SU-DHL-6 (cell line): ENCODE data around the gene DNAH3.
A peak's percentile ranks its signal among the peaks of the same experiment; 100 is the strongest.

Source experiments
- H2AFZ ChIP-seq: fragments of 200-600 bp; sonication (generic); 2 replicates; pipeline ENCODE4 v1.6.1; 2014; ENCODE audit warnings: low read depth, mild to moderate bottlenecking, moderate library complexity, mixed read lengths, antibody characterized with exemption, low read length; ENCODE audit not compliant: severe bottlenecking
- H3F3A ChIP-seq: fragments of 200-600 bp; shearing (Covaris generic); 2 replicates; pipeline ENCODE4 v1.6.0; 2016; ENCODE audit warnings: antibody characterized with exemption, mild to moderate bottlenecking; ENCODE audit not compliant: insufficient read depth
- H3K27ac ChIP-seq: fragments of 200-600 bp; sonication (generic); 2 replicates; pipeline ENCODE4 v1.5.1; 2016; ENCODE audit warnings: low read depth, mild to moderate bottlenecking, low read length, moderate library complexity, mixed read lengths
- H3K27me3 ChIP-seq: fragments of 200-600 bp; sonication (generic), shearing (Covaris generic); 2 replicates; pipeline ENCODE4 v1.6.0; 2014; ENCODE audit warnings: mild to moderate bottlenecking, low read length
- H3K36me3 ChIP-seq: fragments of 200-600 bp; sonication (generic); 2 replicates; pipeline ENCODE4 v1.6.1; 2014; ENCODE audit warnings: mild to moderate bottlenecking, low read length, mixed read lengths
- H3K4me2 ChIP-seq: fragments of 300-600, 200-600 bp; shearing (Covaris generic), sonication (generic); 2 replicates; pipeline ENCODE4 v1.6.0; 2014; ENCODE audit warnings: low read length, low read depth, mild to moderate bottlenecking; ENCODE audit not compliant: poor library complexity, severe bottlenecking
- H3K4me3 ChIP-seq: fragments of 200-600 bp; sonication (generic); 2 replicates; pipeline ENCODE4 v1.5.1; 2014; ENCODE audit warnings: antibody characterized with exemption, low read length, mild to moderate bottlenecking, mixed read lengths; ENCODE audit not compliant: insufficient read depth, poor library complexity, severe bottlenecking
- H3K79me2 ChIP-seq: fragments of 200-600 bp; sonication (generic); 2 replicates; pipeline ENCODE4 v1.6.1; 2014; ENCODE audit warnings: mild to moderate bottlenecking, low read length, moderate library complexity; ENCODE audit not compliant: insufficient read depth
- H3K9ac ChIP-seq: fragments of 200-600 bp; sonication (generic); 2 replicates; pipeline ENCODE4 v1.7.0; 2014; ENCODE audit warnings: mild to moderate bottlenecking, low read length
- H3K9me2 ChIP-seq: fragments of 200-600 bp; sonication (generic); replicated peaks from 2 replicates; pipeline ENCODE4 v1.6.1; 2014; ENCODE audit warnings: low read length; ENCODE audit not compliant: insufficient read depth
- H3K9me3 ChIP-seq: fragments of 200-600 bp; sonication (generic); 2 replicates; pipeline ENCODE4 v1.6.1; 2014; ENCODE audit warnings: low read length, mixed read lengths; ENCODE audit not compliant: insufficient read depth
- H4K20me1 ChIP-seq: fragments of 200-600 bp; sonication (generic); 2 replicates; pipeline ENCODE4 v1.6.1; 2014; ENCODE audit warnings: low read depth, mild to moderate bottlenecking, antibody characterized with exemption, low read length, moderate library complexity, mixed read lengths
- EZH2phosphoT487 ChIP-seq: fragments of 200-600 bp; sonication (generic), shearing (Covaris generic); conservative IDR thresholded peaks from 2 replicates; pipeline ENCODE4 v1.6.1; 2018; ENCODE audit warnings: mild to moderate bottlenecking, antibody characterized with exemption, low read length, moderate library complexity, mixed read lengths
- TF ChIP-seq, protein P1 (sequence below): fragments of 200-600 bp; sonication (generic); IDR thresholded peaks from one replicate; pipeline ENCODE4 v1.5.1; 2017; ENCODE audit warnings: antibody characterized with exemption, mild to moderate bottlenecking, low read length, moderate library complexity; ENCODE audit not compliant: insufficient read depth, poor library complexity, severe bottlenecking

DNAH3 gene

DNA sequence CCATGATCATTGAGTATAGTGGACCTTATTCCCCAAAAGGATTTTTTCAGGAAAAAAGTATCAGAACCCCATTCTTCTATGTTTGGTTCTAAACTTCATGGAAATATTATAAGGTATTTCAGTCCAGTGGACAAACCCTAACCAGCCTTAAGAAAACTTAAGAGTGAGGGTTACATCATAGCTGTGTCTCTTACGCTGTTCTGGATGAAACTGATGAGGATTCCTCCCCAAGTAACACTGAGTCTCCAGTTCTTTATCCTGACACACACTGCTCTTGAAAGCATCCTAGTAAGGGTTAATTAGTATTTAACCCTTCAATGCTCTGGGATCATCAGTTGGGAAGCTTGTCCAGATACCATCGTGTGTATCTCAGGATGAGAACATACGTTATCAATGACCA is 245.1 kb downstream of the DNAH3 start:
- no peaks in the 10 kb centered on the region for H4K20me1 ChIP-seq
- H3K27ac ChIP-seq = no peak overlapping the region
- H3K9ac ChIP-seq = no peak overlapping the region
- no peaks in the 10 kb centered on the region for H3K27me3 ChIP-seq
- no peaks in the 10 kb centered on the region for H3K9me2 ChIP-seq
- H3K9me3 ChIP-seq = no peaks in the 10 kb centered on the region
- peaks cover 17% of the 10 kb centered on the region for H3F3A ChIP-seq
- TF ChIP-seq, protein P1, sequence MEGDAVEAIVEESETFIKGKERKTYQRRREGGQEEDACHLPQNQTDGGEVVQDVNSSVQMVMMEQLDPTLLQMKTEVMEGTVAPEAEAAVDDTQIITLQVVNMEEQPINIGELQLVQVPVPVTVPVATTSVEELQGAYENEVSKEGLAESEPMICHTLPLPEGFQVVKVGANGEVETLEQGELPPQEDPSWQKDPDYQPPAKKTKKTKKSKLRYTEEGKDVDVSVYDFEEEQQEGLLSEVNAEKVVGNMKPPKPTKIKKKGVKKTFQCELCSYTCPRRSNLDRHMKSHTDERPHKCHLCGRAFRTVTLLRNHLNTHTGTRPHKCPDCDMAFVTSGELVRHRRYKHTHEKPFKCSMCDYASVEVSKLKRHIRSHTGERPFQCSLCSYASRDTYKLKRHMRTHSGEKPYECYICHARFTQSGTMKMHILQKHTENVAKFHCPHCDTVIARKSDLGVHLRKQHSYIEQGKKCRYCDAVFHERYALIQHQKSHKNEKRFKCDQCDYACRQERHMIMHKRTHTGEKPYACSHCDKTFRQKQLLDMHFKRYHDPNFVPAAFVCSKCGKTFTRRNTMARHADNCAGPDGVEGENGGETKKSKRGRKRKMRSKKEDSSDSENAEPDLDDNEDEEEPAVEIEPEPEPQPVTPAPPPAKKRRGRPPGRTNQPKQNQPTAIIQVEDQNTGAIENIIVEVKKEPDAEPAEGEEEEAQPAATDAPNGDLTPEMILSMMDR = no peak
- TF ChIP-seq EZH2phosphoT487 = no peak
- no peaks in the 10 kb centered on the region for H3K36me3 ChIP-seq
- no peak overlapping the region for H2AFZ ChIP-seq
- H3K79me2 ChIP-seq = peaks cover 13% of the 10 kb centered on the region; the same call in 1 of the 2 replicates
- no peak overlapping the region for H3K4me2 ChIP-seq
- H3K4me3 ChIP-seq = no peak overlapping the region

DNA sequence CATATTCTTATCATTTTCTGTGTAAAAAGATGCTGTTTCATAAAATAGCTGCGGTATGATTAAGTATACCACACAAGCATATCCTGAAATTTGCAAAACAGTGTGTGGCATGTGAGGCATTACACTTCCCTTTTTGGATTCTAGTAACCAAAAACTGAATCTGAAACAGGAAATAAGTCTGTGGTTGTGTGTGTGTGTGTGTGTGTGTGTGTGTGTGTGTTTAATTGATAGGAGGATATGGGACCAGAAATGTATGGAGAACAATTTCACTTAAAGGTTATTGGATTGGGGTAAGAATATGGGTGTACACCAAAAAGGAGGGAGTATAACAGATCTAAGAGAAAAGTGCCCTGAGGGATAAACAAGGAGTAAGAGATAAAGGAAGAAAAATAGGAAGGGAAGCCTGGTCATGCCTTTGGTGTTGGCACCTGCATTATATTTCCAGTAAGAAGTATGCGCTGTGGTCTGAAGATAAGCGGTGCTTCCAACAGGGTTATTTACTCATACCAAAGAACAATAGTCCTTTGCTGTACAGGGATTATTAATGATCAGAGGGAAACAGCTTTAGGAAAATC is 246.1 kb downstream of the DNAH3 start:
- H3K9me3 ChIP-seq = no peaks in the 10 kb centered on the region
- peaks cover 15% of the 10 kb centered on the region; the same call in 1 of the 2 replicates for H3K79me2 ChIP-seq
- peaks cover 17% of the 10 kb centered on the region for H3F3A ChIP-seq
- no peak overlapping the region for H3K9ac ChIP-seq
- H3K27ac ChIP-seq = peak overlapping the region; percentile 27
- H3K4me2 ChIP-seq = peak overlapping the region; percentile 50
- no peak overlapping the region for H2AFZ ChIP-seq
- H3K36me3 ChIP-seq = no peaks in the 10 kb centered on the region
- H3K27me3 ChIP-seq = no peaks in the 10 kb centered on the region
- H3K9me2 ChIP-seq = no peaks in the 10 kb centered on the region
- TF ChIP-seq, protein P1 = no peak
- no peak for TF ChIP-seq EZH2phosphoT487
- no peak overlapping the region for H3K4me3 ChIP-seq
- no peaks in the 10 kb centered on the region for H4K20me1 ChIP-seq

DNA sequence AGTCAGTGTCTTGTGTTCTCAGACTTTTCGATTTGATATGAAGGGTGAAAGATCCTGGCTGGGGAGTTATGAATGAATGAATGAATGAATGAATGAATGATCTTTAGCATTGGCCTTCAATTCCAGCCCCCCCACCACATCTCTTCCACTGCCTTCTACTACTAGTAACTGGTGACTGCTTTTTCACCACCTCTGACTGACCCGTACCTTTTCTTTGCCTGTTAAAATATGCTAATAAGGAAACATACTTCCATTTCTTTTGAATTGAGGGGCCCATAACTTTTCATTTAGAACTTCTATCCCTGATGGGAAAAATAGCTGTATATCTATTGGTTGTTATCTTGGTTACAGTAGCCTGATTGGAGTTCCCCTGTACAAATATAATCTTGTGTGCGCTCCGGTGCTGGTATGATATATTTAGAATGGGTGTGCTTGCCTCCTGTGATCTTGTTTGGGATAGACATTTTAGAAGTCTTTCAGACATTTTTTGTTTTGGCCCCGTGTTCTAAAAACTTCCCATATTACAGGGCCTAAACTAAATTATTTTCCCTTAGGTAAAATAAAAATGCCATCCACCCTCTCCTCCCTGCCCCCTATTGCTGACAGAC is 246.6 kb downstream of the DNAH3 start:
- H3K27ac ChIP-seq = peak overlapping the region; percentile 27
- peak overlapping the region; percentile 50 for H3K4me2 ChIP-seq
- no peak overlapping the region for H3K4me3 ChIP-seq
- no peaks in the 10 kb centered on the region for H3K27me3 ChIP-seq
- peaks cover 20% of the 10 kb centered on the region; the same call in 1 of the 2 replicates for H3K79me2 ChIP-seq
- TF ChIP-seq, protein P1 = no peak
- TF ChIP-seq EZH2phosphoT487 = no peak
- no peaks in the 10 kb centered on the region for H4K20me1 ChIP-seq
- H3K9me3 ChIP-seq = no peaks in the 10 kb centered on the region
- no peaks in the 10 kb centered on the region for H3K36me3 ChIP-seq
- no peaks in the 10 kb centered on the region for H3K9me2 ChIP-seq
- H3K9ac ChIP-seq = peak overlapping the region; percentile 12; the same call in 1 of the 2 replicates
- no peak overlapping the region for H2AFZ ChIP-seq
- peaks cover 17% of the 10 kb centered on the region for H3F3A ChIP-seq
